IMR-90 (cell line): ENCODE measurements around the gene NPIPA1. TPM values are rescaled to one million over a fixed set of nuclear protein-coding genes. Genes with fewer than 3 reads are reported as not detected.

Source experiments
- ATAC-seq: fragments of 200-7000 bp; cut with Tn5 transposase; 2 replicates; pipeline ENCODE4 v1.9.1; 2020; ENCODE audit warnings: low read depth, mild to moderate bottlenecking, moderate library complexity
- BruUV-seq: library from RNA; stranded (reverse); fragments of 400-500 nt; replicated peaks from 2 replicates; lab custom pipeline; 2021; lab: Mats Ljungman, UMichigan
- CTCF ChIA-PET: fragments of 300-600 bp; formaldehyde crosslinking; extraction: SDS; loops from one replicate; lab custom pipeline; 2021; ENCODE audit warnings: antibody characterized with exemption; lab: Yijun Ruan, JAX
- POLR2A ChIA-PET: fragments of 300-600 bp; sonication (Branson Sonifier 250); formaldehyde crosslinking; loops from one replicate; lab custom pipeline; 2022; ENCODE audit warnings: antibody characterized with exemption; ENCODE audit not compliant: unreplicated experiment; lab: Charles Lee
- DNase-seq: peaks from one replicate; pipeline ENCODE4 v3.0.0; 2013
- H2AFZ ChIP-seq: replicated peaks from 2 replicates; pipeline ENCODE3; 2013; ENCODE audit warnings: low read length, mild to moderate bottlenecking; ENCODE audit not compliant: poor library complexity
- H2AK5ac ChIP-seq: 2 replicates; pipeline ENCODE4 v1.6.1; 2013; ENCODE audit warnings: low read depth, low read length, inconsistent platforms
- H2AK9ac ChIP-seq: replicated peaks from 2 replicates; pipeline ENCODE3; 2013; ENCODE audit warnings: mild to moderate bottlenecking, low read depth, low read length, moderate library complexity; ENCODE audit not compliant: poor library complexity
- H2BK120ac ChIP-seq: 2 replicates; pipeline ENCODE4 v1.6.1; 2013; ENCODE audit warnings: low read depth, low read length, inconsistent platforms
- H2BK15ac ChIP-seq: 3 replicates; pipeline ENCODE4 v1.6.1; 2013; ENCODE audit warnings: low read depth, low read length, inconsistent platforms
- H2BK20ac ChIP-seq: 2 replicates; pipeline ENCODE4 v1.6.1; 2013; ENCODE audit warnings: low read depth, mild to moderate bottlenecking, inconsistent platforms, low read length, moderate library complexity
- H2BK5ac ChIP-seq: 2 replicates; pipeline ENCODE4 v1.6.1; 2013; ENCODE audit warnings: mild to moderate bottlenecking, low read depth, low read length, inconsistent platforms; ENCODE audit not compliant: poor library complexity, severe bottlenecking
- H3K14ac ChIP-seq: replicated peaks from 2 replicates; pipeline ENCODE4 v1.6.1; 2013; ENCODE audit warnings: low read depth, low read length, inconsistent platforms
- H3K18ac ChIP-seq: 2 replicates; pipeline ENCODE4 v1.6.1; 2013; ENCODE audit warnings: low read depth, low read length, control low read depth
- H3K23ac ChIP-seq: 2 replicates; pipeline ENCODE4 v1.6.1; 2013; ENCODE audit warnings: low read depth, low read length, inconsistent platforms
- H3K27ac ChIP-seq: 2 replicates; pipeline ENCODE4 v1.5.1; 2013; ENCODE audit warnings: mild to moderate bottlenecking, control low read depth, low read length; ENCODE audit not compliant: insufficient read depth
- H3K27me3 ChIP-seq: 2 replicates; pipeline ENCODE4 v1.6.1; 2013; ENCODE audit warnings: low read length; ENCODE audit not compliant: control insufficient read depth, insufficient read depth
- H3K36me3 ChIP-seq: 2 replicates; pipeline ENCODE4 v1.6.1; 2013; ENCODE audit warnings: low read length, mixed read lengths; ENCODE audit not compliant: control insufficient read depth, insufficient read depth
- H3K4ac ChIP-seq: 2 replicates; pipeline ENCODE4 v1.6.1; 2013; ENCODE audit warnings: low read depth, low read length, inconsistent platforms
- H3K4me1 ChIP-seq: 2 replicates; pipeline ENCODE4 v1.6.1; 2013; ENCODE audit warnings: low read length, mixed read lengths; ENCODE audit not compliant: control insufficient read depth, insufficient read depth
- H3K4me2 ChIP-seq: 2 replicates; pipeline ENCODE4 v1.6.1; 2013; ENCODE audit warnings: low read depth, mild to moderate bottlenecking, control low read depth, low read length, moderate library complexity
- H3K4me3 ChIP-seq: 2 replicates; pipeline ENCODE4 v1.5.1; 2013; ENCODE audit warnings: low read depth, mild to moderate bottlenecking, control low read depth, low read length, moderate library complexity; ENCODE audit not compliant: insufficient read depth
- H3K56ac ChIP-seq: 2 replicates; pipeline ENCODE4 v1.6.1; 2013; ENCODE audit warnings: low read length, inconsistent platforms; ENCODE audit not compliant: insufficient read depth; ENCODE audit errors: extremely low read depth
- H3K79me1 ChIP-seq, 2 experiments: 2 replicates each; pipeline ENCODE4 v1.6.1; 2013; ENCODE audit warnings: low read length in 2 of 2, inconsistent platforms in 1 of 2, low read depth in 1 of 2
- H3K9ac ChIP-seq: 2 replicates; pipeline ENCODE4 v1.6.1; 2013; ENCODE audit warnings: low read depth, low read length, control low read depth
- H3K9me1 ChIP-seq: 2 replicates; pipeline ENCODE4 v1.6.1; 2013; ENCODE audit warnings: low read length, inconsistent platforms; ENCODE audit not compliant: insufficient read depth
- H3K9me3 ChIP-seq: 2 replicates; pipeline ENCODE4 v1.6.1; 2013; ENCODE audit warnings: low read length; ENCODE audit not compliant: control insufficient read depth, insufficient read depth
- H4K20me1 ChIP-seq: 2 replicates; pipeline ENCODE4 v1.6.1; 2013; ENCODE audit warnings: low read length, inconsistent platforms; ENCODE audit not compliant: insufficient read depth
- H4K5ac ChIP-seq: 2 replicates; pipeline ENCODE4 v1.6.1; 2013; ENCODE audit warnings: mild to moderate bottlenecking, low read depth, low read length, control low read depth
- H4K8ac ChIP-seq, 2 experiments: 2 replicates each; pipeline ENCODE4 v1.6.1; 2013; ENCODE audit warnings: low read depth in 2 of 2, low read length in 2 of 2, control low read depth in 1 of 2, inconsistent platforms in 1 of 2
- H4K91ac ChIP-seq: 2 replicates; pipeline ENCODE4 v1.6.1; 2013; ENCODE audit warnings: low read depth, low read length, inconsistent platforms; ENCODE audit not compliant: insufficient read depth
- BHLHE40 ChIP-seq: fragments of 150-350 bp; IDR thresholded peaks from 2 replicates; pipeline ENCODE4 v1.6.1; 2016; ENCODE audit warnings: mild to moderate bottlenecking, low read depth, low read length
- CEBPB ChIP-seq: IDR thresholded peaks from 2 replicates; pipeline ENCODE4 v1.6.1; 2012; ENCODE audit warnings: low read depth, low read length, improper control_type of control experiment
- CHD1 ChIP-seq: IDR thresholded peaks from 2 replicates; pipeline ENCODE4 v1.6.1; 2012; ENCODE audit warnings: low read depth, low read length, improper control_type of control experiment
- CTCF ChIP-seq: conservative IDR thresholded peaks from 2 replicates; pipeline ENCODE4 v1.5.1; 2012; ENCODE audit warnings: mild to moderate bottlenecking, low read depth, low read length, improper control_type of control experiment
- ELK1 ChIP-seq: fragments of 150-350 bp; IDR thresholded peaks from 2 replicates; pipeline ENCODE4 v1.6.1; 2016; ENCODE audit warnings: low read depth, mild to moderate bottlenecking, low read length, moderate library complexity, borderline replicate concordance
- FOS ChIP-seq: fragments of 150-350 bp; IDR thresholded peaks from 2 replicates; pipeline ENCODE4 v1.6.1; 2016; ENCODE audit warnings: low read depth, low read length
- MAFK ChIP-seq: IDR thresholded peaks from 2 replicates; pipeline ENCODE4 v1.6.1; 2012; ENCODE audit warnings: low read depth, low read length, improper control_type of control experiment
- MAZ ChIP-seq: IDR thresholded peaks from 2 replicates; pipeline ENCODE4 v1.6.1; 2012; ENCODE audit warnings: low read depth, mild to moderate bottlenecking, low read length, improper control_type of control experiment, moderate library complexity, borderline replicate concordance
- MXI1 ChIP-seq: IDR thresholded peaks from 2 replicates; pipeline ENCODE4 v1.6.1; 2012; ENCODE audit warnings: low read depth, mild to moderate bottlenecking, low read length, moderate library complexity, borderline replicate concordance
- NFE2L2 ChIP-seq: fragments of 150-350 bp; IDR thresholded peaks from 2 replicates; pipeline ENCODE4 v1.6.1; 2016; ENCODE audit warnings: low read depth, mild to moderate bottlenecking, low read length
- POLR2A ChIP-seq: IDR thresholded peaks from 2 replicates; pipeline ENCODE4 v1.6.1; 2012; ENCODE audit warnings: mild to moderate bottlenecking, low read depth, low read length
- RAD21 ChIP-seq: IDR thresholded peaks from 2 replicates; pipeline ENCODE4 v1.6.1; 2012; ENCODE audit warnings: low read length, improper control_type of control experiment
- RCOR1 ChIP-seq: IDR thresholded peaks from 2 replicates; pipeline ENCODE4 v1.6.1; 2012; ENCODE audit warnings: mild to moderate bottlenecking, low read length, improper control_type of control experiment; ENCODE audit not compliant: insufficient replicate concordance
- RFX5 ChIP-seq: IDR thresholded peaks from 2 replicates; pipeline ENCODE4 v1.8.0; 2012; ENCODE audit warnings: low read depth, mild to moderate bottlenecking, low read length, moderate library complexity
- SMC3 ChIP-seq: fragments of 150-350 bp; IDR thresholded peaks from 2 replicates; pipeline ENCODE4 v1.6.1; 2016; ENCODE audit warnings: low read depth, mild to moderate bottlenecking, antibody characterized with exemption, low read length, moderate library complexity
- USF2 ChIP-seq: fragments of 150-350 bp; IDR thresholded peaks from 2 replicates; pipeline ENCODE4 v1.6.1; 2017; ENCODE audit warnings: mild to moderate bottlenecking, antibody characterized with exemption, low read length, low read depth
- WGBS, 2 experiments: methylation state at CpG; one replicate each; pipeline versions ENCODE4 v1.1.5 to v1.1.7; 2013; ENCODE audit warnings: missing lambda C conversion rate in 2 of 2; ENCODE audit not compliant: insufficient read length in 1 of 2; ENCODE audit errors: extremely low coverage in 2 of 2; 5-methylcytosine and 5-hydroxymethylcytosine counted together
- dilution Hi-C: fragments of 300-500 bp; cut with HindIII; formaldehyde crosslinking; loops from one replicate; pipeline ENCODE4 v1.14.3; 2018; ENCODE audit warnings: low sequenced_read_pairs; ENCODE audit not compliant: unreplicated experiment
- in situ Hi-C: fragments of 300-500 bp; cut with MboI; formaldehyde crosslinking; loops from 3 replicates; pipeline ENCODE4 v1.14.3; 2019; ENCODE audit warnings: low sequenced_read_pairs, inconsistent platforms, mixed read lengths
- intact Hi-C: fragments of 100-400 bp; cut with micrococcal nuclease; formaldehyde crosslinking; loops from 2 replicates; pipeline ENCODE4 v1.10.0; 2022
- polyA plus RNA-seq, 3 experiments: library from polyadenylated mRNA; depleted of rRNA; stranded (reverse); fragments of >200 nt; gene quantifications; 2 replicates each; pipeline ENCODE4 v1.2.3, GENCODE V29; 2012; ENCODE audit warnings: low replicate concordance in 1 of 3
- total RNA-seq: library from RNA; depleted of rRNA; stranded (reverse); fragments of >200 nt; gene quantifications from 2 replicates; pipeline ENCODE4 v1.2.3, GENCODE V29; 2012

The NPIPA1 gene
- total and polyA plus RNA-seq, 2 of the 4 experiments (the other 2 are of a cell fraction), result 8.1 to 85.8 TPM

GRCh38 chr16:14958970-14959369 is 21.7 kb downstream of the NPIPA1 start:
- H2BK5ac ChIP-seq, result no peak overlapping the region
- H4K20me1 ChIP-seq, result no peaks in the 10 kb centered on the region
- H3K9me3 ChIP-seq, result peaks cover 7% of the 10 kb centered on the region
- WGBS, 2 experiments, result 54% methylated on average over 3 of the region's 7 CpGs; no CpG with 5 or more reads in 1 of the 2 experiments
- in situ Hi-C loops (loop anchor here (25.0 kb wide), 1 partner anchor 322 kb away; the partner anchor contains the start of genes BFAR and PARN), dilution Hi-C loops (no loop called here), intact Hi-C loops (no loop called here)
- BruUV-seq, result no TSS peak
- H2AFZ ChIP-seq, result no peak overlapping the region
- DNase-seq (no peak), ATAC-seq (no peak)
- H2BK20ac ChIP-seq, result no peak overlapping the region
- H4K8ac ChIP-seq, result no peak overlapping the region
- no peaks in the 10 kb centered on the region for H3K4me1 ChIP-seq
- H3K14ac ChIP-seq, result no peak overlapping the region
- H4K5ac ChIP-seq, result no peak overlapping the region
- H3K4ac ChIP-seq, result no peak overlapping the region
- H3K18ac ChIP-seq, result no peak overlapping the region
- no peak overlapping the region for H4K91ac ChIP-seq
- no peak overlapping the region for H2AK5ac ChIP-seq
- H3K23ac ChIP-seq, result no peak overlapping the region
- no peaks in the 10 kb centered on the region for H3K9me1 ChIP-seq
- no peaks in the 10 kb centered on the region for H3K36me3 ChIP-seq
- no peak overlapping the region for H3K4me2 ChIP-seq
- ChIA-PET POLR2A (no interaction called here), CTCF (no interaction called here)
- H2BK120ac ChIP-seq, result no peak overlapping the region
- peaks cover 26% of the 10 kb centered on the region for H3K27me3 ChIP-seq
- no peak overlapping the region for H3K9ac ChIP-seq
- no peak overlapping the region for H2BK15ac ChIP-seq
- no peak overlapping the region for H3K27ac ChIP-seq
- no peak overlapping the region for H3K4me3 ChIP-seq
- H3K56ac ChIP-seq, result no peak overlapping the region
- H2AK9ac ChIP-seq, result no peak overlapping the region
- TF ChIP-seq CEBPB (no peak), NFE2L2 (no peak), CTCF (no peak), USF2 (no peak), MAFK (no peak), RFX5 (no peak), MAZ (no peak), MXI1 (no peak), CHD1 (no peak), SMC3 (no peak), RAD21 (no peak), RCOR1 (no peak), ELK1 (no peak), FOS (no peak), BHLHE40 (no peak), POLR2A (no peak)
- no peaks in the 10 kb centered on the region for H3K79me1 ChIP-seq
